IMR-90 (cell line): ENCODE data around the gene ALKBH2. TPM values are rescaled to one million over a fixed set of nuclear protein-coding genes. Genes with fewer than 3 reads are reported as not detected.

ENCODE experiments used
- ATAC-seq: fragments of 200-7000 bp; cut with Tn5 transposase; 2 replicates; pipeline ENCODE4 v1.9.1; 2020; ENCODE audit warnings: low read depth, mild to moderate bottlenecking, moderate library complexity
- BruUV-seq: library from RNA; stranded (reverse); fragments of 400-500 nt; replicated peaks from 2 replicates; lab custom pipeline; 2021; lab: Mats Ljungman, UMichigan
- CTCF ChIA-PET: fragments of 300-600 bp; formaldehyde crosslinking; extraction: SDS; loops from one replicate; lab custom pipeline; 2021; ENCODE audit warnings: antibody characterized with exemption; lab: Yijun Ruan, JAX
- POLR2A ChIA-PET: fragments of 300-600 bp; sonication (Branson Sonifier 250); formaldehyde crosslinking; loops from one replicate; lab custom pipeline; 2022; ENCODE audit warnings: antibody characterized with exemption; ENCODE audit not compliant: unreplicated experiment; lab: Charles Lee
- DNase-seq: peaks from one replicate; pipeline ENCODE4 v3.0.0; 2013
- H2AFZ ChIP-seq: replicated peaks from 2 replicates; pipeline ENCODE3; 2013; ENCODE audit warnings: low read length, mild to moderate bottlenecking; ENCODE audit not compliant: poor library complexity
- H2AK5ac ChIP-seq: 2 replicates; pipeline ENCODE4 v1.6.1; 2013; ENCODE audit warnings: low read depth, low read length, inconsistent platforms
- H2AK9ac ChIP-seq: replicated peaks from 2 replicates; pipeline ENCODE3; 2013; ENCODE audit warnings: mild to moderate bottlenecking, low read depth, low read length, moderate library complexity; ENCODE audit not compliant: poor library complexity
- H2BK120ac ChIP-seq: 2 replicates; pipeline ENCODE4 v1.6.1; 2013; ENCODE audit warnings: low read depth, low read length, inconsistent platforms
- H2BK15ac ChIP-seq: 3 replicates; pipeline ENCODE4 v1.6.1; 2013; ENCODE audit warnings: low read depth, low read length, inconsistent platforms
- H2BK20ac ChIP-seq: 2 replicates; pipeline ENCODE4 v1.6.1; 2013; ENCODE audit warnings: low read depth, mild to moderate bottlenecking, inconsistent platforms, low read length, moderate library complexity
- H2BK5ac ChIP-seq: 2 replicates; pipeline ENCODE4 v1.6.1; 2013; ENCODE audit warnings: mild to moderate bottlenecking, low read depth, low read length, inconsistent platforms; ENCODE audit not compliant: poor library complexity, severe bottlenecking
- H3K14ac ChIP-seq: replicated peaks from 2 replicates; pipeline ENCODE4 v1.6.1; 2013; ENCODE audit warnings: low read depth, low read length, inconsistent platforms
- H3K18ac ChIP-seq: 2 replicates; pipeline ENCODE4 v1.6.1; 2013; ENCODE audit warnings: low read depth, low read length, control low read depth
- H3K23ac ChIP-seq: 2 replicates; pipeline ENCODE4 v1.6.1; 2013; ENCODE audit warnings: low read depth, low read length, inconsistent platforms
- H3K27ac ChIP-seq: 2 replicates; pipeline ENCODE4 v1.5.1; 2013; ENCODE audit warnings: mild to moderate bottlenecking, control low read depth, low read length; ENCODE audit not compliant: insufficient read depth
- H3K27me3 ChIP-seq: 2 replicates; pipeline ENCODE4 v1.6.1; 2013; ENCODE audit warnings: low read length; ENCODE audit not compliant: control insufficient read depth, insufficient read depth
- H3K36me3 ChIP-seq: 2 replicates; pipeline ENCODE4 v1.6.1; 2013; ENCODE audit warnings: low read length, mixed read lengths; ENCODE audit not compliant: control insufficient read depth, insufficient read depth
- H3K4ac ChIP-seq: 2 replicates; pipeline ENCODE4 v1.6.1; 2013; ENCODE audit warnings: low read depth, low read length, inconsistent platforms
- H3K4me1 ChIP-seq: 2 replicates; pipeline ENCODE4 v1.6.1; 2013; ENCODE audit warnings: low read length, mixed read lengths; ENCODE audit not compliant: control insufficient read depth, insufficient read depth
- H3K4me2 ChIP-seq: 2 replicates; pipeline ENCODE4 v1.6.1; 2013; ENCODE audit warnings: low read depth, mild to moderate bottlenecking, control low read depth, low read length, moderate library complexity
- H3K4me3 ChIP-seq: 2 replicates; pipeline ENCODE4 v1.5.1; 2013; ENCODE audit warnings: low read depth, mild to moderate bottlenecking, control low read depth, low read length, moderate library complexity; ENCODE audit not compliant: insufficient read depth
- H3K56ac ChIP-seq: 2 replicates; pipeline ENCODE4 v1.6.1; 2013; ENCODE audit warnings: low read length, inconsistent platforms; ENCODE audit not compliant: insufficient read depth; ENCODE audit errors: extremely low read depth
- H3K79me1 ChIP-seq, 2 experiments: 2 replicates each; pipeline ENCODE4 v1.6.1; 2013; ENCODE audit warnings: low read length in 2 of 2, inconsistent platforms in 1 of 2, low read depth in 1 of 2
- H3K9ac ChIP-seq: 2 replicates; pipeline ENCODE4 v1.6.1; 2013; ENCODE audit warnings: low read depth, low read length, control low read depth
- H3K9me1 ChIP-seq: 2 replicates; pipeline ENCODE4 v1.6.1; 2013; ENCODE audit warnings: low read length, inconsistent platforms; ENCODE audit not compliant: insufficient read depth
- H3K9me3 ChIP-seq: 2 replicates; pipeline ENCODE4 v1.6.1; 2013; ENCODE audit warnings: low read length; ENCODE audit not compliant: control insufficient read depth, insufficient read depth
- H4K20me1 ChIP-seq: 2 replicates; pipeline ENCODE4 v1.6.1; 2013; ENCODE audit warnings: low read length, inconsistent platforms; ENCODE audit not compliant: insufficient read depth
- H4K5ac ChIP-seq: 2 replicates; pipeline ENCODE4 v1.6.1; 2013; ENCODE audit warnings: mild to moderate bottlenecking, low read depth, low read length, control low read depth
- H4K8ac ChIP-seq, 2 experiments: 2 replicates each; pipeline ENCODE4 v1.6.1; 2013; ENCODE audit warnings: low read depth in 2 of 2, low read length in 2 of 2, control low read depth in 1 of 2, inconsistent platforms in 1 of 2
- H4K91ac ChIP-seq: 2 replicates; pipeline ENCODE4 v1.6.1; 2013; ENCODE audit warnings: low read depth, low read length, inconsistent platforms; ENCODE audit not compliant: insufficient read depth
- BHLHE40 ChIP-seq: fragments of 150-350 bp; IDR thresholded peaks from 2 replicates; pipeline ENCODE4 v1.6.1; 2016; ENCODE audit warnings: mild to moderate bottlenecking, low read depth, low read length
- CEBPB ChIP-seq: IDR thresholded peaks from 2 replicates; pipeline ENCODE4 v1.6.1; 2012; ENCODE audit warnings: low read depth, low read length, improper control_type of control experiment
- CHD1 ChIP-seq: IDR thresholded peaks from 2 replicates; pipeline ENCODE4 v1.6.1; 2012; ENCODE audit warnings: low read depth, low read length, improper control_type of control experiment
- FOS ChIP-seq: fragments of 150-350 bp; IDR thresholded peaks from 2 replicates; pipeline ENCODE4 v1.6.1; 2016; ENCODE audit warnings: low read depth, low read length
- MAFK ChIP-seq: IDR thresholded peaks from 2 replicates; pipeline ENCODE4 v1.6.1; 2012; ENCODE audit warnings: low read depth, low read length, improper control_type of control experiment
- MAZ ChIP-seq: IDR thresholded peaks from 2 replicates; pipeline ENCODE4 v1.6.1; 2012; ENCODE audit warnings: low read depth, mild to moderate bottlenecking, low read length, improper control_type of control experiment, moderate library complexity, borderline replicate concordance
- MXI1 ChIP-seq: IDR thresholded peaks from 2 replicates; pipeline ENCODE4 v1.6.1; 2012; ENCODE audit warnings: low read depth, mild to moderate bottlenecking, low read length, moderate library complexity, borderline replicate concordance
- NFE2L2 ChIP-seq: fragments of 150-350 bp; IDR thresholded peaks from 2 replicates; pipeline ENCODE4 v1.6.1; 2016; ENCODE audit warnings: low read depth, mild to moderate bottlenecking, low read length
- POLR2A ChIP-seq: IDR thresholded peaks from 2 replicates; pipeline ENCODE4 v1.6.1; 2012; ENCODE audit warnings: mild to moderate bottlenecking, low read depth, low read length
- RAD21 ChIP-seq: IDR thresholded peaks from 2 replicates; pipeline ENCODE4 v1.6.1; 2012; ENCODE audit warnings: low read length, improper control_type of control experiment
- RCOR1 ChIP-seq: IDR thresholded peaks from 2 replicates; pipeline ENCODE4 v1.6.1; 2012; ENCODE audit warnings: mild to moderate bottlenecking, low read length, improper control_type of control experiment; ENCODE audit not compliant: insufficient replicate concordance
- SMC3 ChIP-seq: fragments of 150-350 bp; IDR thresholded peaks from 2 replicates; pipeline ENCODE4 v1.6.1; 2016; ENCODE audit warnings: low read depth, mild to moderate bottlenecking, antibody characterized with exemption, low read length, moderate library complexity
- WGBS, 2 experiments: methylation state at CpG; one replicate each; pipeline versions ENCODE4 v1.1.5 to v1.1.7; 2013; ENCODE audit warnings: missing lambda C conversion rate in 2 of 2; ENCODE audit not compliant: insufficient read length in 1 of 2; ENCODE audit errors: extremely low coverage in 2 of 2; 5-methylcytosine and 5-hydroxymethylcytosine counted together
- dilution Hi-C: fragments of 300-500 bp; cut with HindIII; formaldehyde crosslinking; loops from one replicate; pipeline ENCODE4 v1.14.3; 2018; ENCODE audit warnings: low sequenced_read_pairs; ENCODE audit not compliant: unreplicated experiment
- in situ Hi-C: fragments of 300-500 bp; cut with MboI; formaldehyde crosslinking; loops from 3 replicates; pipeline ENCODE4 v1.14.3; 2019; ENCODE audit warnings: low sequenced_read_pairs, inconsistent platforms, mixed read lengths
- intact Hi-C: fragments of 100-400 bp; cut with micrococcal nuclease; formaldehyde crosslinking; loops from 2 replicates; pipeline ENCODE4 v1.10.0; 2022
- polyA plus RNA-seq, 3 experiments: library from polyadenylated mRNA; depleted of rRNA; stranded (reverse); fragments of >200 nt; gene quantifications; 2 replicates each; pipeline ENCODE4 v1.2.3, GENCODE V29; 2012; ENCODE audit warnings: low replicate concordance in 1 of 3
- total RNA-seq: library from RNA; depleted of rRNA; stranded (reverse); fragments of >200 nt; gene quantifications from 2 replicates; pipeline ENCODE4 v1.2.3, GENCODE V29; 2012
- TF ChIP-seq, protein P1 (sequence below): fragments of 150-350 bp; IDR thresholded peaks from 2 replicates; pipeline ENCODE4 v1.6.1; 2016; ENCODE audit warnings: low read depth, mild to moderate bottlenecking, low read length, moderate library complexity, borderline replicate concordance
- TF ChIP-seq, protein P2 (sequence below): fragments of 150-350 bp; IDR thresholded peaks from 2 replicates; pipeline ENCODE4 v1.6.1; 2017; ENCODE audit warnings: mild to moderate bottlenecking, antibody characterized with exemption, low read length, low read depth

The ALKBH2 gene
- total and polyA plus RNA-seq, 2 of the 4 experiments (the other 2 are of a cell fraction): 14.9 to 17.8 TPM

GRCh38 chr12:109116611-109116949 is 23.3 kb upstream of the ALKBH2 start (continued):
- TF ChIP-seq, protein P1, sequence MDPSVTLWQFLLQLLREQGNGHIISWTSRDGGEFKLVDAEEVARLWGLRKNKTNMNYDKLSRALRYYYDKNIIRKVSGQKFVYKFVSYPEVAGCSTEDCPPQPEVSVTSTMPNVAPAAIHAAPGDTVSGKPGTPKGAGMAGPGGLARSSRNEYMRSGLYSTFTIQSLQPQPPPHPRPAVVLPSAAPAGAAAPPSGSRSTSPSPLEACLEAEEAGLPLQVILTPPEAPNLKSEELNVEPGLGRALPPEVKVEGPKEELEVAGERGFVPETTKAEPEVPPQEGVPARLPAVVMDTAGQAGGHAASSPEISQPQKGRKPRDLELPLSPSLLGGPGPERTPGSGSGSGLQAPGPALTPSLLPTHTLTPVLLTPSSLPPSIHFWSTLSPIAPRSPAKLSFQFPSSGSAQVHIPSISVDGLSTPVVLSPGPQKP: no peak

GRCh38 chr12:109115758-109116610 is 22.7 kb upstream of the ALKBH2 start, which contains the start of gene ACACB:
Gene ACACB (plus strand): TSS chr12:109116587. CDS start chr12:109139406, 22,819 bp downstream.
- in situ Hi-C loops (no loop called here), intact Hi-C loops (no loop called here), dilution Hi-C loops (no loop called here)
- H2BK120ac ChIP-seq: no peak within 1 kb of the TSS
- H3K23ac ChIP-seq: no peak within 1 kb of the TSS
- no peak within 1 kb of the TSS for H2AK9ac ChIP-seq
- no peaks in the 10 kb centered on the region for H3K79me1 ChIP-seq
- DNase-seq (no peak), ATAC-seq (no peak)
- no peak within 1 kb of the TSS for H2AK5ac ChIP-seq
- H3K4me1 ChIP-seq: no peaks in the 10 kb centered on the region
- H3K9me1 ChIP-seq: no peaks in the 10 kb centered on the region; the same call in 1 of the 2 replicates
- no peak within 1 kb of the TSS for H2BK15ac ChIP-seq
- H3K56ac ChIP-seq: no peak within 1 kb of the TSS
- ChIA-PET POLR2A (no interaction called here), CTCF (interaction anchor here (1.0 kb wide), 1 partner anchor 269 kb away, joined by 3 read pairs; no protein-coding TSS in a partner anchor)
- H3K9me3 ChIP-seq: no peaks in the 10 kb centered on the region
- no peak within 1 kb of the TSS for H2BK5ac ChIP-seq
- H3K4me2 ChIP-seq: no peak within 1 kb of the TSS
- H3K14ac ChIP-seq: no peak within 1 kb of the TSS
- no peak within 1 kb of the TSS for H3K4ac ChIP-seq
- H3K27ac ChIP-seq: no peak within 1 kb of the TSS
- no peak within 1 kb of the TSS for H3K9ac ChIP-seq
- H4K5ac ChIP-seq: no peak within 1 kb of the TSS
- H2AFZ ChIP-seq: no peak within 1 kb of the TSS
- no peak within 1 kb of the TSS for H2BK20ac ChIP-seq
- H3K27me3 ChIP-seq: no peaks in the 10 kb centered on the region
- WGBS, 2 experiments: no CpG with 5 or more reads among the region's 14 CpGs
- H4K20me1 ChIP-seq: no peaks in the 10 kb centered on the region
- H3K18ac ChIP-seq: no peak within 1 kb of the TSS
- no peaks in the 10 kb centered on the region for H3K36me3 ChIP-seq
- BruUV-seq: no TSS peak
- no peak within 1 kb of the TSS for H4K8ac ChIP-seq
- H4K91ac ChIP-seq: no peak within 1 kb of the TSS
- H3K4me3 ChIP-seq: no peak within 1 kb of the TSS
- TF ChIP-seq SMC3 (no peak), MAZ (no peak), CEBPB (no peak), RAD21 (no peak), MXI1 (no peak), CHD1 (no peak), MAFK (no peak), POLR2A (no peak), RCOR1 (no peak), BHLHE40 (no peak), FOS (no peak), NFE2L2 (no peak)
- TF ChIP-seq, protein P1: no peak
- TF ChIP-seq, protein P2, sequence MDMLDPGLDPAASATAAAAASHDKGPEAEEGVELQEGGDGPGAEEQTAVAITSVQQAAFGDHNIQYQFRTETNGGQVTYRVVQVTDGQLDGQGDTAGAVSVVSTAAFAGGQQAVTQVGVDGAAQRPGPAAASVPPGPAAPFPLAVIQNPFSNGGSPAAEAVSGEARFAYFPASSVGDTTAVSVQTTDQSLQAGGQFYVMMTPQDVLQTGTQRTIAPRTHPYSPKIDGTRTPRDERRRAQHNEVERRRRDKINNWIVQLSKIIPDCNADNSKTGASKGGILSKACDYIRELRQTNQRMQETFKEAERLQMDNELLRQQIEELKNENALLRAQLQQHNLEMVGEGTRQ: no peak
